ENCODE data around the gene KRT39.

KRT39 gene

DNA sequence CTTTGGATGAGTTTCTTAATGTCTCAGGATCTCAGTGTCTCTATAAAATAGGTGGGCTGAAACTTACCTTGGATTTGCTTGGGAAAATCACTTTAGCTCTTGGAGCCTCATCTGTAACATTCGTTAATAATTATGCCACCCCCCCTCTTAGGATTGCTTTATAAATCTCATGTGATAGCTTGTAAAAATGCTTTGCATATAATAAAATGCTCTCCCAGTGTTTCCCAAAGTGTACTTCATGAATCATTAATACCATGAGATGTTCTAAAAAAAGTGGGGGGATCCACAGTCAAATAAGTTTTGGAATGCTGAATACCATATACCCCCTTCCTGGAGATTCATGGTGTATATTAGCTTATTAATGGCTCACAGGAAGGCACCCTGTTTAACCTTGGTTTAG lies 5.2 kb downstream of the KRT39 start:
- Histone ChIP-seq H3K4me1 (ENCODE audit: control insufficient read depth, insufficient read depth, low read length, poor library complexity, severe bottlenecking) (no peaks in the 10 kb centered on the region), H3K4me3 (ENCODE audit: insufficient read depth, low read depth, low read length, poor library complexity, severe bottlenecking) (no peak overlapping the region), H3K9me3 (ENCODE audit: control insufficient read depth, low read length) (no peaks in the 10 kb centered on the region), H3K27me3 (replicated peaks; ENCODE audit: control insufficient read depth, insufficient read depth, low read length, poor library complexity, severe bottlenecking) (no peaks in the 10 kb centered on the region), H3K36me3 (ENCODE audit: control insufficient read depth, insufficient read depth, low read length) (no peaks in the 10 kb centered on the region), H3K27ac (ENCODE audit: insufficient read depth, low read length, poor library complexity, severe bottlenecking) (no peak overlapping the region)
- no peak for DNase-seq

DNA sequence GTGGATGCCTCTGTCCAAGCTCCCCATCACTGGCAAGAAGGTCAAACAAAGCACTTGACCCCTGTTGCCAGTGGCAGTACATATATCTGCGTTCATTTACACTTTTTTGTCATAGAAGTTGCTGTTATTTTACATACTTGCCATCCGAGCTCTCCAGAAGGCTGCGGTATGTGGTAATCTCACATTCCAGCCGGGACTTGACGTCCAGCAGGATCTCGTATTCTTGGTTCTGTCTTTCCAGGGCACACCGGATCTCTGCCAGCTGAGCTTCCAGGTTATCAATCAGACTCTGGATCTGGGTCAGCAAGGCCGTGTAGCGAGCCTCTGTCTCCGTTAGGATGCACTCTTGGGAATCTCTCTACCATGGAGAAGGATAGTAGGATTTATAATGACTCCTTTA lies 6.6 kb downstream of the KRT39 start:
- Histone ChIP-seq H3K4me1 (ENCODE audit: control insufficient read depth, insufficient read depth, low read length, poor library complexity, severe bottlenecking) (no peaks in the 10 kb centered on the region), H3K9me3 (ENCODE audit: control insufficient read depth, low read length) (no peaks in the 10 kb centered on the region), H3K36me3 (ENCODE audit: control insufficient read depth, insufficient read depth, low read length) (no peaks in the 10 kb centered on the region), H3K27ac (ENCODE audit: insufficient read depth, low read length, poor library complexity, severe bottlenecking) (no peak overlapping the region), H3K27me3 (replicated peaks; ENCODE audit: control insufficient read depth, insufficient read depth, low read length, poor library complexity, severe bottlenecking) (peaks cover 3% of the 10 kb centered on the region), H3K4me3 (ENCODE audit: insufficient read depth, low read depth, low read length, poor library complexity, severe bottlenecking) (no peak overlapping the region)
- DNase-seq = no peak

GRCh38 chr17:40958086-40958953 lies 8.4 kb downstream of the KRT39 start:
- no peaks in the 10 kb centered on the region for H3K4me1 ChIP-seq (ENCODE audit: control insufficient read depth, insufficient read depth, low read length, poor library complexity, severe bottlenecking)
- no peaks in the 10 kb centered on the region for H3K9me3 ChIP-seq (ENCODE audit: control insufficient read depth, low read length)
- no peak overlapping the region for H3K4me3 ChIP-seq (ENCODE audit: insufficient read depth, low read depth, low read length, poor library complexity, severe bottlenecking)
- DNase-seq = no peak
- peaks cover 3% of the 10 kb centered on the region for H3K27me3 ChIP-seq (replicated peaks; ENCODE audit: control insufficient read depth, insufficient read depth, low read length, poor library complexity, severe bottlenecking)
- no peak overlapping the region for H3K27ac ChIP-seq (ENCODE audit: insufficient read depth, low read length, poor library complexity, severe bottlenecking)
- no peaks in the 10 kb centered on the region for H3K36me3 ChIP-seq (ENCODE audit: control insufficient read depth, insufficient read depth, low read length)

- no peaks in the 10 kb centered on the region for H3K4me1 ChIP-seq (ENCODE audit: control insufficient read depth, insufficient read depth, low read length, poor library complexity, severe bottlenecking)
- peaks cover 3% of the 10 kb centered on the region for H3K27me3 ChIP-seq (replicated peaks; ENCODE audit: control insufficient read depth, insufficient read depth, low read length, poor library complexity, severe bottlenecking)
- no peak overlapping the region for H3K4me3 ChIP-seq (ENCODE audit: insufficient read depth, low read depth, low read length, poor library complexity, severe bottlenecking)
- no peaks in the 10 kb centered on the region for H3K36me3 ChIP-seq (ENCODE audit: control insufficient read depth, insufficient read depth, low read length)
- DNase-seq = no peak
- no peaks in the 10 kb centered on the region for H3K9me3 ChIP-seq (ENCODE audit: control insufficient read depth, low read length)
- H3K27ac ChIP-seq (ENCODE audit: insufficient read depth, low read length, poor library complexity, severe bottlenecking) = no peak overlapping the region
Measured at GRCh38 chr17:40956401-40957254, 10.1 kb downstream of the KRT39 start.

DNA sequence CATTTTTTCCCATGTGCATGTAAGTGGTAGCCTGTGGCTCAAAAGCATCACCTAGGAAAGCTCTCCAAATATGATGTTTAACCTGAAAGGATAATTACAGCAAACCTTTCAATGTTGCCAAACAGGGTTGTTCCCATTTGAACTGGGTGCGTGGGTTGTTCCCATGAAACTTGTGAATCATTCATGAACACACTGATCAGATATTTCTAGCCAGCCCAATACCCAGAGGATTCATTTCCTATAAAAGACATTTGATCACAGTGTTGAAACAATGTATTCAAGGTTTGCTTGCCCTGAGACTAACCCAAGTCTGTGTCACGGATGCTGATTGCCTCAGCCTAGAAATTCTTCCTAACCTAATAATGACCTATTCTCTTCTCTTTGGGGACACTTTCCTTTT lies 12.9 kb downstream of the KRT39 start:
- no peak for DNase-seq

GRCh38 chr17:40952661-40953060 lies 14.1 kb downstream of the KRT39 start:
- H3K27ac ChIP-seq (ENCODE audit: insufficient read depth, low read length, poor library complexity, severe bottlenecking) = no peak overlapping the region
- H3K27me3 ChIP-seq (replicated peaks; ENCODE audit: control insufficient read depth, insufficient read depth, low read length, poor library complexity, severe bottlenecking) = peaks cover 3% of the 10 kb centered on the region
- no peaks in the 10 kb centered on the region for H3K36me3 ChIP-seq (ENCODE audit: control insufficient read depth, insufficient read depth, low read length)
- DNase-seq = no peak
- H3K4me3 ChIP-seq (ENCODE audit: insufficient read depth, low read depth, low read length, poor library complexity, severe bottlenecking) = no peak overlapping the region
- no peaks in the 10 kb centered on the region for H3K9me3 ChIP-seq (ENCODE audit: control insufficient read depth, low read length)
- no peaks in the 10 kb centered on the region for H3K4me1 ChIP-seq (ENCODE audit: control insufficient read depth, insufficient read depth, low read length, poor library complexity, severe bottlenecking)

More for the DNA sequence above, 12.9 kb downstream of the KRT39 start:
- Histone ChIP-seq H3K9me3 (ENCODE audit: control insufficient read depth, low read length) (no peaks in the 10 kb centered on the region), H3K27me3 (replicated peaks; ENCODE audit: control insufficient read depth, insufficient read depth, low read length, poor library complexity, severe bottlenecking) (peaks cover 3% of the 10 kb centered on the region), H3K4me3 (ENCODE audit: insufficient read depth, low read depth, low read length, poor library complexity, severe bottlenecking) (no peak overlapping the region), H3K27ac (ENCODE audit: insufficient read depth, low read length, poor library complexity, severe bottlenecking) (no peak overlapping the region), H3K4me1 (ENCODE audit: control insufficient read depth, insufficient read depth, low read length, poor library complexity, severe bottlenecking) (no peaks in the 10 kb centered on the region), H3K36me3 (ENCODE audit: control insufficient read depth, insufficient read depth, low read length) (no peaks in the 10 kb centered on the region)

- no peaks in the 10 kb centered on the region for H3K4me1 ChIP-seq (ENCODE audit: control insufficient read depth, insufficient read depth, low read length, poor library complexity, severe bottlenecking)
- H3K27me3 ChIP-seq (replicated peaks; ENCODE audit: control insufficient read depth, insufficient read depth, low read length, poor library complexity, severe bottlenecking) = peaks cover 3% of the 10 kb centered on the region
- H3K9me3 ChIP-seq (ENCODE audit: control insufficient read depth, low read length) = no peaks in the 10 kb centered on the region
- H3K27ac ChIP-seq (ENCODE audit: insufficient read depth, low read length, poor library complexity, severe bottlenecking) = no peak overlapping the region
- H3K4me3 ChIP-seq (ENCODE audit: insufficient read depth, low read depth, low read length, poor library complexity, severe bottlenecking) = no peak overlapping the region
- no peaks in the 10 kb centered on the region for H3K36me3 ChIP-seq (ENCODE audit: control insufficient read depth, insufficient read depth, low read length)
- no peak for DNase-seq
Measured at GRCh38 chr17:40952154-40952553, 14.6 kb downstream of the KRT39 start.

DNA sequence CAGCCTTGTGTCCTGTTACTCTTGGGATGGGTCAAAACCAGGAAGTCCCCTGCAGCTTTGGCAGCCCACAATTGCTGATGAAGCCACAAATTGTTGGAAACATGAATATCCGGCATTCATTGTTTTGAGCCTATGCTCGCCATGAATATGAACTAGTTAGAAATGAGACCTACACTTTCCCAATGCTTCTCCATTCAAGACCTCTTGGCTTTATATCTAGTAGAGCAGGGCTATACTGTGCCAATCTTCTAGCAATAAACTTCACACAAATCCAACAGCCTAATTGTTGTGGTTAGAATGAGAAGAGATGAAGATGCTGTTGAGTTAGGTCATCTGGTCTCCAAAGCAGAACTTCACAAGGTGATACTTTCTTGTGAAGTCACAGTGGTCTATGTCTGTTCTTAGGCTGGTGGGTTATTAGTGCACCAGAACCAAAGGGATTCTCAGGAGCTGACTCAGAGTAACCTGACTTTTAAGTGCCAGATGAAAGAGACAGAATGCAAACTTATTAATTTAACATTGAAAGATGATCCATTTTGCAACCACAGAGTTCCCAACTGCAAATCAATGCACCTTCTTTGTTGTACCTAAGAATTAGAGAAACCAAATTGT lies 15.6 kb downstream of the KRT39 start:
- no peaks in the 10 kb centered on the region for H3K4me1 ChIP-seq (ENCODE audit: control insufficient read depth, insufficient read depth, low read length, poor library complexity, severe bottlenecking)
- H3K36me3 ChIP-seq (ENCODE audit: control insufficient read depth, insufficient read depth, low read length) = no peaks in the 10 kb centered on the region
- no peak overlapping the region for H3K4me3 ChIP-seq (ENCODE audit: insufficient read depth, low read depth, low read length, poor library complexity, severe bottlenecking)
- H3K27me3 ChIP-seq (replicated peaks; ENCODE audit: control insufficient read depth, insufficient read depth, low read length, poor library complexity, severe bottlenecking) = peaks cover 3% of the 10 kb centered on the region
- no peak overlapping the region for H3K27ac ChIP-seq (ENCODE audit: insufficient read depth, low read length, poor library complexity, severe bottlenecking)
- no peaks in the 10 kb centered on the region for H3K9me3 ChIP-seq (ENCODE audit: control insufficient read depth, low read length)
- no peak for DNase-seq

GRCh38 chr17:40950176-40950575 lies 16.6 kb downstream of the KRT39 start:
- H3K4me3 ChIP-seq (ENCODE audit: insufficient read depth, low read depth, low read length, poor library complexity, severe bottlenecking) = no peak overlapping the region
- no peaks in the 10 kb centered on the region for H3K36me3 ChIP-seq (ENCODE audit: control insufficient read depth, insufficient read depth, low read length)
- H3K4me1 ChIP-seq (ENCODE audit: control insufficient read depth, insufficient read depth, low read length, poor library complexity, severe bottlenecking) = no peaks in the 10 kb centered on the region
- DNase-seq = no peak
- no peaks in the 10 kb centered on the region for H3K27me3 ChIP-seq (replicated peaks; ENCODE audit: control insufficient read depth, insufficient read depth, low read length, poor library complexity, severe bottlenecking)
- H3K9me3 ChIP-seq (ENCODE audit: control insufficient read depth, low read length) = no peaks in the 10 kb centered on the region
- no peak overlapping the region for H3K27ac ChIP-seq (ENCODE audit: insufficient read depth, low read length, poor library complexity, severe bottlenecking)

- H3K9me3 ChIP-seq (ENCODE audit: control insufficient read depth, low read length) = no peaks in the 10 kb centered on the region
- no peaks in the 10 kb centered on the region for H3K4me1 ChIP-seq (ENCODE audit: control insufficient read depth, insufficient read depth, low read length, poor library complexity, severe bottlenecking)
- no peak overlapping the region for H3K4me3 ChIP-seq (ENCODE audit: insufficient read depth, low read depth, low read length, poor library complexity, severe bottlenecking)
- DNase-seq = no peak
- no peak overlapping the region for H3K27ac ChIP-seq (ENCODE audit: insufficient read depth, low read length, poor library complexity, severe bottlenecking)
- H3K27me3 ChIP-seq (replicated peaks; ENCODE audit: control insufficient read depth, insufficient read depth, low read length, poor library complexity, severe bottlenecking) = no peaks in the 10 kb centered on the region
- no peaks in the 10 kb centered on the region for H3K36me3 ChIP-seq (ENCODE audit: control insufficient read depth, insufficient read depth, low read length)
Measured at GRCh38 chr17:40949418-40949817, 17.3 kb downstream of the KRT39 start.
